Measurements from ENCODE around the gene RETREG1.

Gene RETREG1

GRCh38 chr5:16561660-16562059, 55.1 kb downstream of the RETREG1 start:
- TF ChIP-seq CTCF (IDR thresholded peaks at IDR 0.05; ENCODE audit: low read length, missing control alignments) = no peak
- DNase-seq (ENCODE audit: low read depth) = no peak
- H3K4me3 ChIP-seq (replicated peaks; ENCODE audit: low read depth, low read length) = no peak overlapping the region

GRCh38 chr5:16559702-16560101, 57.1 kb downstream of the RETREG1 start:
- DNase-seq (ENCODE audit: low read depth) = no peak
- no peak overlapping the region for H3K4me3 ChIP-seq (replicated peaks; ENCODE audit: low read depth, low read length)
- no peak for TF ChIP-seq CTCF (IDR thresholded peaks at IDR 0.05; ENCODE audit: low read length, missing control alignments)

GRCh38 chr5:16558984-16559629, 57.7 kb downstream of the RETREG1 start:
- H3K4me3 ChIP-seq (replicated peaks; ENCODE audit: low read depth, low read length) = no peak overlapping the region
- no peak for TF ChIP-seq CTCF (IDR thresholded peaks at IDR 0.05; ENCODE audit: low read length, missing control alignments)
- DNase-seq (ENCODE audit: low read depth) = no peak

GRCh38 chr5:16557477-16557876, 59.3 kb downstream of the RETREG1 start:
- no peak for DNase-seq (ENCODE audit: low read depth)
- H3K4me3 ChIP-seq (replicated peaks; ENCODE audit: low read depth, low read length) = no peak overlapping the region
- no peak for TF ChIP-seq CTCF (IDR thresholded peaks at IDR 0.05; ENCODE audit: low read length, missing control alignments)

GRCh38 chr5:16554110-16554509, 62.7 kb downstream of the RETREG1 start:
- DNase-seq (ENCODE audit: low read depth) = no peak
- no peak overlapping the region for H3K4me3 ChIP-seq (replicated peaks; ENCODE audit: low read depth, low read length)
- no peak for TF ChIP-seq CTCF (IDR thresholded peaks at IDR 0.05; ENCODE audit: low read length, missing control alignments)

- TF ChIP-seq CTCF (IDR thresholded peaks at IDR 0.05; ENCODE audit: low read length, missing control alignments) = peak; percentile 98
- no peak overlapping the region for H3K4me3 ChIP-seq (replicated peaks; ENCODE audit: low read depth, low read length)
- DNase-seq (ENCODE audit: low read depth) = peak; percentile 68
These were observed 64.0 kb downstream of the RETREG1 start for GRCh38 chr5:16552666-16553343.

- no peak for TF ChIP-seq CTCF (IDR thresholded peaks at IDR 0.05; ENCODE audit: low read length, missing control alignments)
- no peak for DNase-seq (ENCODE audit: low read depth)
- no peak overlapping the region for H3K4me3 ChIP-seq (replicated peaks; ENCODE audit: low read depth, low read length)
These were observed 65.2 kb downstream of the RETREG1 start for GRCh38 chr5:16551628-16552027.
